Lung (tissue), 12 donors: Measurements from ENCODE around the gene MIPEP. TPM values are rescaled to one million over a fixed set of nuclear protein-coding genes. Genes with fewer than 3 reads are reported as not detected.

Experiments
- ATAC-seq: fragments of 200-7000 bp; cut with Tn5 transposase; one replicate; pipeline ENCODE4 v1.9.1; 2020; ENCODE audit warnings: moderate number of reproducible peaks; ENCODE audit not compliant: insufficient read depth, low FRiP score
- DNase-seq, 3 donors: peaks; one replicate each; pipeline ENCODE4 v3.0.0-alpha.2; 2013 to 2017
- H3K27ac ChIP-seq, 2 donors: one replicate each; pipeline ENCODE4 v1.5.1; 2013; ENCODE audit warnings: mild to moderate bottlenecking in 2 of 2, moderate library complexity in 2 of 2, control low read depth in 1 of 2, inconsistent platforms in 1 of 2, low read depth in 1 of 2, low read length in 1 of 2
- H3K27me3 ChIP-seq, 3 donors: one replicate each; pipeline ENCODE4 v1.5.1; 2013; ENCODE audit warnings: low read length in 2 of 3; ENCODE audit not compliant: control insufficient read depth in 3 of 3, insufficient read depth in 3 of 3
- H3K36me3 ChIP-seq, 4 donors: one replicate each; pipeline ENCODE4 v1.5.1; 2013; ENCODE audit warnings: low read length in 4 of 4, mild to moderate bottlenecking in 1 of 4, moderate library complexity in 1 of 4; ENCODE audit not compliant: control insufficient read depth in 4 of 4, insufficient read depth in 4 of 4
- H3K4me1 ChIP-seq, 5 donors: one replicate each; pipeline ENCODE4 v1.5.1; 2013; ENCODE audit warnings: low read length in 5 of 5, mild to moderate bottlenecking in 2 of 5, moderate library complexity in 1 of 5; ENCODE audit not compliant: control insufficient read depth in 5 of 5, insufficient read depth in 5 of 5
- H3K4me3 ChIP-seq: one replicate; pipeline ENCODE4 v1.5.1; 2013; ENCODE audit warnings: mild to moderate bottlenecking, control low read depth, moderate library complexity
- H3K9ac ChIP-seq, 2 donors: one replicate each; pipeline ENCODE4 v1.5.1; 2013; ENCODE audit warnings: low read length in 2 of 2, control low read depth in 1 of 2; ENCODE audit not compliant: insufficient read depth in 1 of 2
- H3K9me3 ChIP-seq, 4 donors: one replicate each; pipeline ENCODE4 v1.5.1; 2013; ENCODE audit warnings: low read length in 3 of 4, mild to moderate bottlenecking in 1 of 4, moderate library complexity in 1 of 4; ENCODE audit not compliant: control insufficient read depth in 4 of 4, insufficient read depth in 3 of 4
- CTCF ChIP-seq: IDR thresholded peaks from 2 replicates; pipeline ENCODE4 v1.5.1; 2012; ENCODE audit warnings: mild to moderate bottlenecking; ENCODE audit errors: control extremely low read depth, extremely low read depth
- WGBS, 2 donors: extraction: QIAGEN DNeasy Blood & Tissue Kit; methylation state at CpG; one replicate each; pipeline ENCODE4 v1.1.7; 2013; 5-methylcytosine and 5-hydroxymethylcytosine counted together
- polyA plus RNA-seq, 2 donors: library from polyadenylated mRNA; stranded (reverse); fragments of 200-250 nt; gene quantifications; one replicate each; pipeline ENCODE4 v1.2.1, GENCODE V29; 2013
- total RNA-seq, 2 donors: library from RNA; depleted of rRNA in 1 of 2; stranded (reverse); fragments of >200 nt in 1 of 2; gene quantifications; one replicate each; pipeline ENCODE4 v1.2.1, GENCODE V29; 2014 to 2021
- donor health status: control.
- donor health status: control.
- donor health status: Bipolar disorder and iron deficiency.
- donor health status: healthy.
- donor health status: DM: yes; HTN: yes; CAD: no.

MIPEP gene
- total and polyA plus RNA-seq, 4 donors, result 12.9 to 35.1 (median 25.3) TPM

GRCh38 chr13:23793711-23794110, 95.5 kb downstream of the MIPEP start:
- peak in 1 of 3 donors; percentile 50 for DNase-seq
- H3K36me3 ChIP-seq, result peaks cover 2 to 11% (median 7%) of the 10 kb centered on the region in 4 donors
- H3K9ac ChIP-seq, result no peak overlapping the region
- H3K27me3 ChIP-seq, result no peaks in the 10 kb centered on the region
- H3K4me1 ChIP-seq, result peaks cover 3 to 54% (median 15%) of the 10 kb centered on the region in 5 donors
- ATAC-seq, result no peak
- no peak for TF ChIP-seq CTCF
- H3K4me3 ChIP-seq, result no peak overlapping the region
- no peaks in the 10 kb centered on the region for H3K9me3 ChIP-seq
- WGBS, 2 donors, result 80 to 89% methylated on average over 3 of the region's 3 CpGs
- peak overlapping the region in 1 of 2 donors; percentile 7 for H3K27ac ChIP-seq

- ATAC-seq (no peak), DNase-seq (no peak)
- Histone ChIP-seq H3K9me3 (no peaks in the 10 kb centered on the region), H3K4me3 (no peak overlapping the region), H3K27me3 (no peaks in the 10 kb centered on the region), H3K36me3 (peaks cover 2 to 7% (median 6%) of the 10 kb centered on the region in 4 donors), H3K4me1 (peaks cover 3 to 54% (median 15%) of the 10 kb centered on the region in 5 donors), H3K9ac (no peak overlapping the region), H3K27ac (no peak overlapping the region)
- WGBS, 2 donors, result 78 to 80% methylated on average over 1 of the region's 1 CpG
- TF ChIP-seq CTCF, result no peak
These were observed 96.5 kb downstream of the MIPEP start for GRCh38 chr13:23792680-23793079.

GRCh38 chr13:23790577-23791170, 98.5 kb downstream of the MIPEP start:
- 59 to 86% methylated on average over 2 of the region's 2 CpGs for WGBS, 2 donors
- ATAC-seq (peak; percentile 38), DNase-seq (peak in 2 of 3 donors; percentile 68 to 75)
- Histone ChIP-seq H3K9ac (no peak overlapping the region), H3K27me3 (no peaks in the 10 kb centered on the region), H3K27ac (no peak overlapping the region), H3K4me1 (peaks cover 3 to 50% (median 15%) of the 10 kb centered on the region in 5 donors), H3K36me3 (peaks cover 0 to 2% (median 0%) of the 10 kb centered on the region in 4 donors), H3K9me3 (no peaks in the 10 kb centered on the region), H3K4me3 (no peak overlapping the region)
- TF ChIP-seq CTCF, result no peak
